GM18517 (cell line): ENCODE measurements around the gene HS6ST1.

Experiments used
- ATAC-seq: cut with Tn5 transposase; IDR thresholded peaks from one replicate; pipeline ENCODE4 v1.9.1; 2021; ENCODE audit warnings: mild to moderate bottlenecking, moderate library complexity; ENCODE audit not compliant: unreplicated experiment

HS6ST1 gene

DNA sequence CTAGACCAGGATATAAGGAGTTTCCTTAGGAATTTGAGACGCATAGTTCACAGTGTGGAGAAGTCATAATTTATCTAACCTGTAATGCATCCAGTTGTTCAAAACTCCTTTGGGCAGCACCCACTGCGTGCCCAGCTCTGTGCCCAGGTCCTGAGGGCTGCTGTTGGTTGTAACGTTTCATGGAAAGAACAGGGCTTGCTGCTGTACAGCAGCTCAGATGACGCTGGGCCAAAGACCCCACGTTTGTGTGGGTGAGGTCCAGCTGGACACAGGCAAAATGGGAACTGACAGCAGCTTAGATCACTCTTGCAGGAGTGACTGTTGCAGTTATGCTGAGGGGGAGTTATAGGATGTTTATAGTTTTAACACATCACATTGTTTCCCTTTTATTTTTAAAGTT lies 30.0 kb upstream of the HS6ST1 start:
- no peak for ATAC-seq

DNA sequence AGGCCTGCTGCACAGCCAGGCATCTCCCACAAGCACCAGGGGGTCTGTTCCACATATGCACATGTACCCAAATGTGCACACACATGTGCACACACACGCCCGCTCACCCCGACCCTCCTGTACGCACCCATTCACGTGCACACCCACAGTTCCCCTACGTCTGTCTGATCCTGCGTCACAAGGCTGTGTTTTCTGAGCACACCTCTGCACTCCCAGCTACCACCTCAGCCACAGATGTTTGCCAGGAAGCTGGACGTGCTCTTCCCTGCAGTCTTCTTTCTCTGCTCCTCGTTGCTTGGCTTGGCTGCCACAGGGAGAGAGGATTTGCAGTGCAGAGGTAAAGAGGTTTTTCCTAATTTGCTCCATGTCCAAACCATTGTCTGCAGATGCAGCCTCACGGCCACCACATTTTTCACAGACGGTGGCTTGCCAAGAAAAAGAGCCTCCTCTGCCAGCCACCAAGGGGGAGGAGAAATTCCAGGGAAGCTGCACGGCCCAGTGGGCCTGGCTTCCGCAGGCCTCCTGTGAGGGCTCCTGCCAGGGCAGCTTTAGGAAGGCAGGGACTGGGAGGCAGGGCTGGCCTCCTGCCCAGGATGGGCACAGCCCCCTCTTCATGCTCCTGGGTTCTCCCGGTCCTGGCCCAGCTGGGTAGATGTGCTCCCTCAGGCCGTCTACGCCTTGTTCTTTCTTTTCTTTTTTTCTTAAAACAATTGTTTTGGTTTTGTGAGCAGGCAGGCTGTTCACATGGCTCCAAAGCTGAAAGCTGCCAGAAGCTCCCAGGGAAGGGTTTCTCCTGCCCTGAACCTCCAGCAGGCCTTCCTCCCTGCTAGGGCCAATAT lies 29.3 kb upstream of the HS6ST1 start:
- no peak for ATAC-seq

DNA sequence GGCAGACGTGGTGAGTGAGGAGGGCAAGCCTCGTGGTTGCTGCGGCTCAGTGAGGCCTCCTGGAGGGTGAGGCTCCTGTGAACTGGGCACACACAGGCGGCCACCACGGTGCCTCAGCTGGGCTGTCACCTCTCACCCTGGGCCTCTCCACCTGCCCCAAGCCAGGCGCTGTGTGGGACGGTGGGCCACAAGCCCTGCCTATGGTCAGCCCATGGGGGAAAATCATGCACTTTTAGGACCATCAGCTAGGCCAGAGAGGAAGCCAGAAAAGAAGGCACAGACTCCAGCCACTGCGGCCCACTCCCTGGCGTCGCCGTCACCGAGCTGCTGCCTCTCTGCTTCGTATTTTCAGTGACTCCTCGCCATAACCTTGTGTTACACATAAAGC lies 28.5 kb upstream of the HS6ST1 start:
- ATAC-seq = no peak

DNA sequence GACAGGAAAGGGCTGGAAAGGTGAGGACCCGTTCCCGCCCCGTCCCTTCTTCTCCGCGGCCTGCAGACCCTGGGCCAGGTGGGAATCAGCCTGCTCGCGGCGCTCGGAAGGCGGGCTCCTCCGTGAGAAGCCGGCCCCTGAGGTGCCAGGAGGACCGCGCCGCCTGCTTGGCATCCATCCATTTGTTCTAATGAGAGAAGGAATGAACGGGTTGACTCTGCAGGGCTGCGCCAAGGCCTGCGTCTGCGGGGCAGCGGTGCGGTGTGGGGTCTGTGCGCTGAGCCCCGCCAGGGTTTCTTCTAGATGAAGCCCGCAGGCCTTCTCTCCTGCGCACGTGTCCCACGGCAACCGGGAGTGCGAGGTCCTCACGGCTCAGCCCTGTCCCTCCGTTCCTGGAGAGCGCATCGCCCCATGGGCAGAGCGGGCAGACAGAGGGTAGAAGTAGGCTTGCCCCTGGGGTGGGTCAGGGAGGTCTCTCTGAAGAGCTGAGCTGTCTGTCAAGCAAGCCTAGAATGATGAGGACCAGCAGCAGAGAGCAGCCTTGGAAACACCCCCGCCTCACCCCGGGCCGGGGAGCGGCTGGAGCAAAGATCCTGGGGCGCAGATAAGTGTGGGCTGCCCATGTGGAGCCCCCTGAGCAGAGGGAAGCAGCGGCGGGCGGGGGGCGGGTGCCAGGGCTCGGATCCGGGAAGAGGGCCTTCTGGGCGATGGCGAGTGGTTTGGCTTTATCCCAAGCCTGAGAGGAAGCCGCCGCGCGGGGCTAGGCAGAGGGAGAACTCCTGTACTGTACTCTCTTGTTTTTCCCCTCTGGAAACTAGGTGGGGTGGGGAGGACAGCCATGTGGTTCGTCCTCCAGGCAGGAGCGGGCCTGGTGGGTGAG lies 27.9 kb upstream of the HS6ST1 start:
- no peak for ATAC-seq

DNA sequence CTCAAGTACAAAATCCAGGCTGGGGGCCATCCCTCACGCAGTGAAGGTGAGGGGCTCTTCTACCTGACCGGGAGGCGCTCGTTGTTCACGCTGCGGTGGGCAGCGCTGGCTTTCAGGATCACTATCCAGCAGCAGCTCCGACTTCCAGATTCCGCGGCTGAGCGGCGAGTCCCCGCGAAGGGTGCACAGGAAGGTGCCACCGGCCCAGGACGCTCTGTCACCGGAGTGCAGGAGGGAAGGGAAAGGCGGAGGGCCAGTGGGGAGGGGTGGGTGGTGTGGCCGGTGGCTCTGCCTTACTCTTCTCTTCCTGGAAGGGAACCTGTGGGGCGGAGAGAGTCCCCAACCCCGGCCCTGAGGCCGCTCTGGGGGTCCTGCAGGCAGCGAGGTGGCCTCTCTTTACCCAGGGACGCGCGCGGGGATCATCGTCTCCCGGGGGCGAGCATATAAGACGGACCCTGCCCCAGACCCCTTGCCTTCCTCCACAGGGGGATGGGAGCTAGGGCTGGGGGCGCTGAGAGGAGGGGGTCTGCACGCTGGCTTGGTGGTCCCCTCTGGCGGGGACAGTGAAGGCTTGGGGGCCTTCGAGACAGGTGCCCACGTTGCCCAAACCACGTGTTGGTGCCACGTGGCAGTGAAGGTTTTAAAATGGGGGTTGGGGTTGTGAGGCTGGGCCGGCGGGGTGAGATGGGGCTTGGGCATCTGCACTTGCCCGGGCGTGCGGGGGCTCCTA lies 26.9 kb upstream of the HS6ST1 start:
- no peak for ATAC-seq

DNA sequence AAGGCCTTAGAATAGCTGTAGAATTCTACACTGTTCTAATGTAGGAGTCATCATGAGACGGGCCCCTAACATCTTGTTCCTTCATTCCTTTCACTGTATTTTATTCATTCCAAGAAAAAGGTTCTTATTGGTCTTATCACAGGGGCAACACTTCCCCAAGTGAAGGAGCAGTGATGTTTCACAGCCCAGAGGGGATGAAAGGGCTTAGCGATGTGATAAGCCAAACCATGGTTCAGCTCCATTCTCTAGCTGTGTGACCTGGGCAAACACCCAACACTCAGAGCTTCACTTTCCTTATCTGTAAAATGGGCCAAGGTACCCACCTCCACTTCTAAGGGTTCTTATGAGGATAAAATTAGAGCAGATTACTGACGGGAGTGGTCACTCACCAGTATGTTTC lies 25.4 kb upstream of the HS6ST1 start:
- ATAC-seq = no peak

DNA sequence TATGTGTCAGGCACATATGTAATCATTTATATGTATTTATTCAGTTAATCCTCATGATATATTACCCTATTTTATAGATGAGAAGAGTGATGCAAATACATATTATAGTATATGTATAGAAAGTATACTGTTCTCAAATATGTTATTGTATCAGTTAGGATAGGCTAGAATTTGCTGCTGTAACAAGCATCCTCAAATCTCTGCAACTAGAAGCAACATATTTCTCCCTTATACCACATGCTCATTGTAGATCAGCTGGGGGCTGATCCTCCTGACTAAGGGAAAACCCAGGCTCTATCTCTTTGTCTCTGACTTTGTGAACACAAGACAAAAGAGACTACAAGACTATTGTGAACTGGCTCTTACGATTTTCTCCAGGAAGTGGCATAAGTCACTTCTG lies 24.8 kb upstream of the HS6ST1 start:
- ATAC-seq = no peak

DNA sequence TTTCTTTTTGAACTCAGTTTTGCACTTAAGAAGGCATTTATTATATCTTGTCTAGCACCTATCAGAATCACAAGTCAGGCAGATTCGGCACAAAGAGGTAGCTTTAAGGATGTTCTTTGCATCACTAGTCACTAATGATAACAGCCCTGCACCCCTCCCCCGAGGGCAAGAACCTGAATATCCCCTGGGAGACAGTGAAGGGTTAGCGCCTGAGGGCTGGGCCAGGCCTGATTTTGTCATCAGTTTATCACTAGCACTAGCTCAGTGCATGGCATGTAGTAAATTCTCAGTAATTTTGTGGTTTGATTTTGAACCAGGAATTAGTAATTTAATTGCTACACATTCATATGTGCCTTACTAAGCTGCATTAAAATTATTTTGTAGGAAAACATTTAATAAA lies 23.9 kb upstream of the HS6ST1 start:
- no peak for ATAC-seq

DNA sequence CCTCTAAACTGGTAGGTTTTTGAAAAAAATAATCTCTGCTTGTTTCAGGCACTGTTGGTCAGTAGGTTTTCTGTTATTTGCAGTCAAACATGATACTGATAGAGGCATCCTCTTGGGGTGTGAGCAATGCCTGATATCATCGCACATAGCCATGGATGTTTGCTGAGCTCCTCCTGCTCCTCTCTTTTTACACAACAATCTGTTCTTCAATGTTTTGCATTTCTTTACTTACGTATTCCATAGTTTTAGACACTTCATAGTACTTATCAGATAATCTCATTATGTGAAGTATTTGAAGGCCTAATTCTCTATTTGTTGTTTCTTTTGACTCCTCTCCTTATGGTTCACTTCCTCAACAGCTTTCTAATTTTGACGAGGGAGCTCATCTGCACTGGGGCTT lies 23.0 kb upstream of the HS6ST1 start:
- ATAC-seq = no peak

DNA sequence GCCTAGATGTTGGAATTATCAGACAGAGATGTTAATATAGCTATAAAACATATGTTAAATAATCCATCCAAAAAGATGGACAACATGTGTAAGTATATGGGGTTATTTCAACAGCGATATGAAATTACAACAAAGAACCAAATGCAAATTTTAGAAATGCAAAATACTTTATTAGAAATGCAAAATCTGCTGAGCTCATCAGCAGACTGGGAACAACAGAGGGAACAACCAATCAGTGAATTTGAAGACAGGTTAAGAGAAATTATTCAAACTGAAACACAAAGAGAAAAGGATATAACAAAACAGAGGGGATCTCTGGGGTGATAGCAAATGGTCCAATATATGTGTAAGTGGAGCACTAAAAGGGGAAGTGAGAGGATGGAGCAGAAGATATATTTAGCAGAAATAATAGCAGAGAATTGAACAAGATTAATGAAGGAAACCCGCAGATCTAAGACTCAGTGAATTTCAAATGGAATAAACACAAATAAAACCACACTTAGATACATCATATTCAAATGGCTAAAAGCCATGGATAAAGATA lies 13.5 kb upstream of the HS6ST1 start:
- ATAC-seq = no peak

DNA sequence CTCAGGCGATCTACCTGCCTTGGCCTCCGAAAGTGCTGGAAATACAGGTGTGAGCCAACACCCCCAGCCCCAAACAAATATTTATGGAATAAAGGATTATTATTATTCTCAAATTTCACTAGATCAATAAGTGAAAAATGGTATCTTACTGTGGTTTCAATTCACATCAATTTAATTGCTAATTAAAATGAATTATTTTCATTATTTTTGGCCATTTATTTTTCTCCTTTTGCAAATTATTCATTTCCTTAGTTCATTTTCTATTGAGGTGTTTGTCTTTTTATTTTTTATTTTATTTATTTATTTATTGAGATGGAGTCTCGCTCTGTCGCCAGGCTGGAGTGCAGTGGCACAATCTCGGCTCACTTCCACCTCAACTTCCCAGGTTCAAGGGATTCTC lies 11.9 kb upstream of the HS6ST1 start:
- no peak for ATAC-seq

DNA sequence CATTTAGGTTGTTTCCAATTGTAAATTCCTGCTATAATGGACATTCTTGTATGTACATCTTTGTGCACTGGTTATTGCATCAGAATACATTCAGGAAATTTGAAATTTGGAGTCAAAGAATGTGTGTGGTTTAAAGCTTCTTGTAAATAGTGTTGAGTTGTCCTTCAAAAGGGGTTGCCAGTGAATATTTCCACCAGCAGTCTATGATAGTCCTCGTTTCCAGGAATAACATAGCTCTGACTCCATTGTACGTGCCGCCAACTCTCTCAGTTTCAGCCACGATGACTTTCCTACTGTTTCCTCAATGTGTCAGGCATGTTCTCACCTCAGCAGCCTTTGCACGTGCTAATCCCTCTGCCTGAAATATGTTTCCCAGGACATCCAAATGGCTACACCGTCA lies 10.9 kb upstream of the HS6ST1 start:
- no peak for ATAC-seq

DNA sequence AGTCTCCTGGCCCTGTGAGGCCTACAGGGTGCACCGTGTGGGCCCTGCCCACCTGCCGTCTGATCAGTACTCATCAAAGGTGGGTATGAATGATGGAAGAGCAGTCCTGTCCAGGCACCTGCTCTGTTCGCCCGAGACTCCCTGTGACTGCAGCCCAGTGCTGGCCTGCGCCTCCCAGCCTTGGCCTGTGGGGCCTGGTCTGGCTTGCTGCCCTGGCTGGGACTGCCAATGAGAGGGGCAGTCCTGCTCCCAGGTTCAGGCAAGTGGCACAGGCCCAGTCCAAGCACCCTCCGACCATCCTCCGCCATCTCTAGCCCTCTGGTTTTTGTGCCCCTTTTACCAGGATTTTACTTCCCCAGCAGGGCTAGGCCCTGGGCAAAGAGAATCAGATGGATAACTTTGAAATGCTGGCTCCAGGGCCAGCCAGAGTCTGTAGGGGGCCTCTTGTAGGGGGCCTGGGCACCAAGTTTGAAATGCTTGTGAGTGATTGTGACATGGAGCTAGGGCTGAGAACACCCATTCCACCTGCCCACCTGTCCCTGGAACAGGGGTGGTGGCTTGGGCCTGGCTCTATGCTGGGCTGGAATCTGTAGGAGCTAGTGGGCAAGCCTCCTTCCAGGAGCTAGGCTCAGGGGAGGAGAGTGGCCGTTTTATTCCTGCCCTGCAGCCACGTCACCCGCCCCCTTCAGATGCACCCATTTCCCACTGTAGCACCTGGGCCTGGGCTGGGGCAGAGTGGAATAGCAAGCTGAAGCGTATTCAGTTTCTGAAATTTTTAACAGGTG lies 8.7 kb upstream of the HS6ST1 start:
- no peak for ATAC-seq

DNA sequence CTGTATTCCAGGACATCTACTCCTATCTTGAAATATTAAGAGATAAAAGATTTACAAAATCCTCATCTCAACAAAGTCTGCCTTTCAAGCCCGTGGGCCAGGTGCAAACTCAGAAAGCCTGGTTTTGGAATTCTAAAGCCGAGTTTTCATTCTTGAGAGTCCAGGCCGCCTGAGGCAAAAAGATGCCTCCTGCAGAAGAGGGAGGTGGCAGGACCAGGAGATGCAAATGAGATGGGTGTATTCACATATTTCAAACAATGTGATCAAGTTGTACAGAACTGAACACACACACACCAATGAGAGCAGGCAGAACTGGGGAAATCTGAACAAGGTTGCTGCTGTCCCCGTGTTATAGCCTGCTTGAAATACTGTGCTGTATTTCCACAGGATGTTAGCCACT lies 7.7 kb upstream of the HS6ST1 start:
- no peak for ATAC-seq

DNA sequence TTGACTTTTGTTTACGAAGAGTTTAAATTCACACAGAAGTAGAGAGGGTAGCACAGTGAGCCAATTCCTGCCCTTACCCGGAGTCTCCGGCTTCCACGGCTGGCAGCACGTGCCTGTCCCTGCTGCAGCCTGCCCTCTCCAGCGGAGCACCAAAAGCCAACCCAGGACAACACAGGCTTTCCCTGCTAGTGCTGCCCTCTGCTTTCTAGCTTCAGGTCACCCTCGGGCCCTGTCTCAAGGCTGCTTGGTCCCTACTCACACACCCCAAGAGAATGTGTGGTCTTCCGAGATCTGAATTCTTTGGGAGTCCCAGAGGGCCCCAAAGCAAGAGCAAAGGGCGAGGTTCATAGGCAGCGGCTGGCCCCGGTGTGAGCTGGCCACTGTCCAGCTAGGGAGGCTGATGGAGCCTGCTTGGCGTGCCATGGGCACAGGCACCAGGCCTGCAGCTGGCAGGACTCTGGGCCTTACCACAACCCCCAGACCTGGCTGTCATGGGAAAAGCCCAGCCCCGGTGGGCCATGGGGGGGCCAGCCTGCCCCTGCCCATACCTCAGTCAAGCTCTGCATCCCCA lies 7.0 kb upstream of the HS6ST1 start:
- no peak for ATAC-seq

DNA sequence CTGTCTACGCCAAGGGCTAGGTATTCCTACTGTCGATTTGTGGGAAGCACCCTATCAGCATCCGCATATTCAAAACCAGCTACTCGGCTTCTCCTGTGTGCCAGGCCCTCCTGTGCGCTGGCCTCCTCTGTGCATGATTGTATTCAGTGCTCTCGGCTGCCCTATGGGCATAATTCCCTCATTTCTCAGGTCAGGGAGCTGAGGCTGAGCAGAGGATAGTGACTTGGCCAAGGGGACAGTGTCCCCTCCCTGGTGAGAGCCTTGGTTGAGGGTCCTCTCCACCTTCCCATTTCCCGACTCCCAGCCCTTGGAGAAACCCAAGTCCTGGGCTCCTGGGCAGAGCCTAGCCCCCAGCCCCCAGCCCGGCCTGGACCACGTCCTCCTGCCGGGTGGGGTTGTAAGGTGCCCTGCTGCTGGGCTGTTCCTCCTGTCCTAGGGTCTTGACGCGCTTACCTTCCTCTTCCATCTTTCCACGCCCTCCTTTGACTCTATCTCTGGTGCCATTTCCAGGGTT lies 6.3 kb upstream of the HS6ST1 start:
- no peak for ATAC-seq

DNA sequence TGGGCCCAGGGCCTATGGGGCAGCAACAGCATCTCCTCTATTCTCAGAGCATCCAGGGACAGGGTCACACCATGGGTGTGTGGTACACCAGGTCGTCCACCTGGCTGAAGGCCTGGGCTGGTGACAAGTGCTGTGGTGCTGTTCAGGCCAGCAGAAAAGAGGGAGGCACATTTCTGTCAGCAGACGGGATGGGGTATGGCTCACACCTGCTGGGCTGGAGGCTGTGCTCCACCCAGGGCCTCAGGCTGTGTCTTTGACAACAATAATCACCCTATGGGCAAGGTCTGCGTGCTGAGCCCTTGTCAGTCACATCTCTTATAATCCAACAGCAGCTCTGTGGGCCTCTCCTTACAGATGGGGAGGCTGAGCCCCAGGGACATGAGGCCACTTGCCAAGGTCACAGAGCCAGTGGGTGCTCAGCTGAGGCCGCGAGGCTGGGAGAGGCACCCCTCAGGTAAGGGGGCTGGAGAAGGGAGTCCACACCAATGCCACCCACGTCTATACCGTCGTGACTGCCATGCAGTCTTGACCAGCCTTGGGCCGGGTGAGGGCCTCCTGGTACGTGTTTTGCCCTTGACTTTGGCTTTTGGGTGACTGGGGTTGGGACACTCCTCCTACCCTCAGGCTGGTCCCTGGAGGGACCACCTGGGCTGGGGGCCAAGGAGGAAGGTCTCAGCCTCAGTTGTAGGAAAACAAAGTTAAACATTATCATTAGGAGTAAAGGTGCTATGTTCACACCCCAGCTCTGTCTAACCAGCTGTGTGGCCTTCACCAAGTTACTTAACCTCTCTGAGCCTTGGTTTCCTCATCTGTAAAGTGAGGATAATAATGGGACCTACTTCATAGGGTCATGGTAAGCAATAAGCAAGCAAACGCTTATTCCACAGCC lies 5.6 kb upstream of the HS6ST1 start:
- ATAC-seq = no peak

DNA sequence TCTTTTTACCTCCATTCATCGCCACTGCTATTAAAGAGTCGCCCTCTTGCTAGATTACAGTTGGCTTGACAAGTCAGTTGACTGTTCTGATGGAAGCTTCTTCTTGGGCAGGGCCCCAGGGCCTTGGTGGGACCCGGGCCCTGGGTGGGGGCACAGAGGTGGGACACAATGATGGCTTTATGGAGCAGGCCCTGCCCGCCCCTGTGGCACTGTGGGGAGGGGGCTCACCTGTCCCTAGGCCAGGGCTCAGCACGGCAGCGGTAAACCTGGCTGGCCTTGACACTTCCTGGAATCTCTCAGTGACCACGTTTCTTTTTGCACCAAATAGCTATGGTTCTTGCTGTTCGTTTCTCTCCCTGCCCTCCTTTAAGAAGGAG lies 4.9 kb upstream of the HS6ST1 start:
- ATAC-seq = no peak
